ENCODE results near the gene PDGFRB.

Gene PDGFRB

DNA sequence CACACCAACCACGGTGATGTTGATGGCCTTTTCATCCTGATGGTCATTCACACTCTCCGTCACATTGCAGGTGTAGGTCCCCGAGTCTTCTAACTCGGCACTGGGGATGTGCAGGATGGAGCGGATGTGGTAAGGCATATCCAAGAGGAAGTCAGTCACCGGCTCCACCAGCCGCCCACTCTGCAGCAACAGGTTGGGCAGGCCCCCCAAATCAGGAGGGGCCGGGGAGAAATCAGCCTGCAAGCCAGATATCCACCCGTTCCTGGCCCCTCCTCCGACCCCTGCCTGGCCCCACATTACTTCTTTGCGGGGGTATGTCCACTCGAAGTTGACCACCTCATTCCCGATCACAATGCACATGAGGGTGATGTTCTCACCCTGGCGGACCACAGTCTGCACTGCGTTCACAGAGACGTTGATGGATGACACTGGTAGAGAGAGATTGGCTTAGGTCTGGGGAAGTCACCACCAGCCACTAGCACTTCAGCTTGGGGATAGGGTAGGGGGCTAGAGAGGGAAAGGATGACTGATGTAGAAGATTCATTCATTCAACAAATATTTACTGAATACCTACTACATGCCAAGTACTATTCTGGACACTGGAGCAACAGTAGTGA lies 22.0 kb downstream of the PDGFRB start:
- Histone ChIP-seq H3K79me2 (ENCODE audit: control insufficient read depth, low read length) (no peaks in the 10 kb centered on the region), H4K20me1 (ENCODE audit: control insufficient read depth, insufficient read depth, low read depth, low read length) (no peaks in the 10 kb centered on the region), H3K9me3 (ENCODE audit: control insufficient read depth, insufficient read depth, low read length) (no peaks in the 10 kb centered on the region), H3K27me3 (ENCODE audit: control insufficient read depth, low read length) (no peaks in the 10 kb centered on the region), H3K9me2 (replicated peaks; ENCODE audit: control insufficient read depth, low read length) (no peaks in the 10 kb centered on the region), H3K36me3 (ENCODE audit: control insufficient read depth, low read length) (no peaks in the 10 kb centered on the region), H3K4me2 (ENCODE audit: low read length) (no peak overlapping the region), H3F3A (ENCODE audit: control insufficient read depth, insufficient read depth) (no peaks in the 10 kb centered on the region), H3K27ac (ENCODE audit: low read depth, low read length) (no peak overlapping the region), H3K4me3 (ENCODE audit: low read length) (no peak overlapping the region), H3K4me1 (ENCODE audit: control insufficient read depth, low read length) (no peaks in the 10 kb centered on the region)
- no peak for TF ChIP-seq EZH2phosphoT487 (IDR thresholded peaks at IDR 0.05; ENCODE audit: borderline replicate concordance, low read length)
- TF ChIP-seq, protein P1, sequence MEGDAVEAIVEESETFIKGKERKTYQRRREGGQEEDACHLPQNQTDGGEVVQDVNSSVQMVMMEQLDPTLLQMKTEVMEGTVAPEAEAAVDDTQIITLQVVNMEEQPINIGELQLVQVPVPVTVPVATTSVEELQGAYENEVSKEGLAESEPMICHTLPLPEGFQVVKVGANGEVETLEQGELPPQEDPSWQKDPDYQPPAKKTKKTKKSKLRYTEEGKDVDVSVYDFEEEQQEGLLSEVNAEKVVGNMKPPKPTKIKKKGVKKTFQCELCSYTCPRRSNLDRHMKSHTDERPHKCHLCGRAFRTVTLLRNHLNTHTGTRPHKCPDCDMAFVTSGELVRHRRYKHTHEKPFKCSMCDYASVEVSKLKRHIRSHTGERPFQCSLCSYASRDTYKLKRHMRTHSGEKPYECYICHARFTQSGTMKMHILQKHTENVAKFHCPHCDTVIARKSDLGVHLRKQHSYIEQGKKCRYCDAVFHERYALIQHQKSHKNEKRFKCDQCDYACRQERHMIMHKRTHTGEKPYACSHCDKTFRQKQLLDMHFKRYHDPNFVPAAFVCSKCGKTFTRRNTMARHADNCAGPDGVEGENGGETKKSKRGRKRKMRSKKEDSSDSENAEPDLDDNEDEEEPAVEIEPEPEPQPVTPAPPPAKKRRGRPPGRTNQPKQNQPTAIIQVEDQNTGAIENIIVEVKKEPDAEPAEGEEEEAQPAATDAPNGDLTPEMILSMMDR (IDR thresholded peaks at IDR 0.05; ENCODE audit: low read depth, low read length, poor library complexity, severe bottlenecking) = no peak

DNA sequence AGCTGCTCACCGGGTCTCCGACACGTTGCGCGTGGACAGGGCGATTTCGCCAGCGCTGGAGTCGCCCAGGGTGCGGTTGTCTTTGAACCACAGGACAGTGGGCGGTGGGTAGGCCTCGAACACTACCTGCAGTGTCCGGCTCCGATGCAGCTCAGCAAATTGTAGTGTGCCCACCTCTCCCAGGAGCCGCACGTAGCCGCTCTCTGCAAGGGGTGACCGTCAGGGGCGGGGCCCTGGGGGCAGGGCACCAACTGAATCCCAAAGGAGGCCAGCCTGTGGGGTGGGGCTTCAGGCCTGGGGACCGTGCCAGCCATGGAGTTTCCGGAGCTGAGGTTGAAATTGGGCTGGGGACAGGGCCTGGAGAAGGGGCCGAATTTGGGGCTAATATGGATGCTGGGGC lies 22.9 kb downstream of the PDGFRB start:
- Histone ChIP-seq H3K4me1 (ENCODE audit: control insufficient read depth, low read length) (no peaks in the 10 kb centered on the region), H3K79me2 (ENCODE audit: control insufficient read depth, low read length) (no peaks in the 10 kb centered on the region), H3K4me2 (ENCODE audit: low read length) (no peak overlapping the region), H3K36me3 (ENCODE audit: control insufficient read depth, low read length) (no peaks in the 10 kb centered on the region), H3K9me2 (replicated peaks; ENCODE audit: control insufficient read depth, low read length) (no peaks in the 10 kb centered on the region), H3K9me3 (ENCODE audit: control insufficient read depth, insufficient read depth, low read length) (no peaks in the 10 kb centered on the region), H3K4me3 (ENCODE audit: low read length) (no peak overlapping the region), H3F3A (ENCODE audit: control insufficient read depth, insufficient read depth) (no peaks in the 10 kb centered on the region), H4K20me1 (ENCODE audit: control insufficient read depth, insufficient read depth, low read depth, low read length) (no peaks in the 10 kb centered on the region), H3K27me3 (ENCODE audit: control insufficient read depth, low read length) (no peaks in the 10 kb centered on the region), H3K27ac (ENCODE audit: low read depth, low read length) (no peak overlapping the region)
- TF ChIP-seq EZH2phosphoT487 (IDR thresholded peaks at IDR 0.05; ENCODE audit: borderline replicate concordance, low read length) = no peak
- TF ChIP-seq, protein P1 (IDR thresholded peaks at IDR 0.05; ENCODE audit: low read depth, low read length, poor library complexity, severe bottlenecking) = no peak

DNA sequence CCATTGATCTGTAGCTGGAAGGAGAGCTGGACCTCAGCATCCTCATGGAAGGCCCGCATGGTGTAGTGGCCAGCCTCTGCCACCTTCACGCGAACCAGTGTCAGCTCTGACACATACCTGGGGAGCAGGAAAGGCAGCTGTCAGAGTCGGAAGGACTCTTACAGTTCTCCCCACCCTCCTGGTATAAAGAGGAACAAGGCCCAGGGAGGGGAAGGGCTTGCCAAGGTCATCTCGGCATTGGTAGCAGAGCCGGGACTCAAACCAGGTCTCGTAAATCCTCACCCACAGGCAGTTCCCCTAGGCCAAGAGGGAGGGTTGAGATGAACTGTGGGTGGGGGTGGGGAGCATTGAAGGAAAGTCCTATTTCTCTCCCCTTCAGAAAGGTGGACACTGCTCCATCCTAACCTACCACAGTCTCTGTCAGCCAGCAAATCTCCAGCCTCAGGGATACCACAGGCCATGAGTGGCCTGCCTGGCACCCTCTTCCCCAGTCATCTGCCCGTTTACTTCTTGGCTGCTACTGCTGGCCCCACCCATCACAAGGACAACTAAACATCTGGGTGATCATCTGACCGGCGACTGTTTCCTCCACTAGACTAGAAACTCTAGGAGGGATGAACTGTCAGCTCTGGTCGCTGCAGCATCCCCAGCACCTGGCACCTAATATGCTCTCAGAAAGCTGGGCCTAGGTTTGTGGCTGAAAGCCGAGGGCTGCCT lies 23.5 kb downstream of the PDGFRB start:
- Histone ChIP-seq H3K36me3 (ENCODE audit: control insufficient read depth, low read length) (no peaks in the 10 kb centered on the region), H3K4me3 (ENCODE audit: low read length) (no peak overlapping the region), H3K9me2 (replicated peaks; ENCODE audit: control insufficient read depth, low read length) (no peaks in the 10 kb centered on the region), H3K79me2 (ENCODE audit: control insufficient read depth, low read length) (no peaks in the 10 kb centered on the region), H3F3A (ENCODE audit: control insufficient read depth, insufficient read depth) (no peaks in the 10 kb centered on the region), H3K27ac (ENCODE audit: low read depth, low read length) (no peak overlapping the region), H3K4me2 (ENCODE audit: low read length) (no peak overlapping the region), H3K27me3 (ENCODE audit: control insufficient read depth, low read length) (no peaks in the 10 kb centered on the region), H4K20me1 (ENCODE audit: control insufficient read depth, insufficient read depth, low read depth, low read length) (no peaks in the 10 kb centered on the region), H3K4me1 (ENCODE audit: control insufficient read depth, low read length) (no peaks in the 10 kb centered on the region), H3K9me3 (ENCODE audit: control insufficient read depth, insufficient read depth, low read length) (no peaks in the 10 kb centered on the region)
- TF ChIP-seq EZH2phosphoT487 (IDR thresholded peaks at IDR 0.05; ENCODE audit: borderline replicate concordance, low read length) = no peak
- TF ChIP-seq, protein P1 (IDR thresholded peaks at IDR 0.05; ENCODE audit: low read depth, low read length, poor library complexity, severe bottlenecking) = no peak
